ENCODE results near the gene TRIO. TPM values are rescaled to one million over a fixed set of nuclear protein-coding genes. Genes with fewer than 3 reads are reported as not detected.

The TRIO gene
- total RNA-seq, 1 experiment from 2014 or later = 68.4 TPM

DNA sequence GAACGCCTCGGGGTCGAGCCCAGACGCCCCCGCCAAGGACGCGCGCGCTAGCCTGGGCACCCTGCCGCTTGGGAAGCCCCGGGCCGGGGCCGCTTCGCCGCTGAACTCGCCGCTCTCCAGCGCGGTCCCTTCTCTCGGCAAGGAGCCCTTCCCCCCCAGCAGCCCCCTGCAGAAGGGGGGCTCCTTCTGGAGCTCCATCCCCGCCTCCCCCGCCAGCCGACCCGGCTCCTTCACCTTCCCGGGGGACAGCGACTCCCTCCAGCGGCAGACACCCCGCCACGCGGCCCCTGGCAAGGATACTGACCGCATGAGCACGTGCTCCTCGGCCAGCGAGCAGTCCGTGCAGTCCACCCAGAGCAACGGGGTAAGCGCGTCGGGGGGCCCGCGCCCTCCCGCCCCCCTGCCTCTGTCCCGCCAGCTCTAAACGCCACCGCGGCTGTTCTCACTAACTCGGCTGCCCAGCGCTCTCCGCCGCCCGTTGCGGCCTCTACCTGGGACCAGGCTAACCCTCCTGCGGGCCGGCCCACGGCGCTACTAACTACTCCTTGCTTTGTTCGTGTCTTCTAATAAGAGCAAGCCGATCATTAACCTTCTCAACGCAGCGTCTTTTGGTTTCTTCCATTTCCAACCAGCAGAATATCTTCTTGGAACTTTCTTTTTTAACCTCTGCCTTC, 344.9 kb downstream of the TRIO start (continued):
- TF ChIP-seq JUND (IDR thresholded peaks at IDR 0.05) (no peak), YY1 (IDR thresholded peaks at IDR 0.05; ENCODE audit: extremely low read depth, insufficient replicate concordance, low read depth, low read length) (no peak), CEBPB (IDR thresholded peaks at IDR 0.05; ENCODE audit: low read depth) (no peak), EZH2phosphoT487 (IDR thresholded peaks at IDR 0.05; ENCODE audit: borderline replicate concordance) (no peak), CBX3 (IDR thresholded peaks at IDR 0.05; ENCODE audit: low read depth) (no peak), RAD21 (IDR thresholded peaks at IDR 0.05; ENCODE audit: low read depth) (no peak), EGR1 (IDR thresholded peaks at IDR 0.05; ENCODE audit: low read depth) (no peak), POLR2AphosphoS5 (IDR thresholded peaks at IDR 0.05; ENCODE audit: low read depth, low read length) (no peak)
- TF ChIP-seq, protein P1, sequence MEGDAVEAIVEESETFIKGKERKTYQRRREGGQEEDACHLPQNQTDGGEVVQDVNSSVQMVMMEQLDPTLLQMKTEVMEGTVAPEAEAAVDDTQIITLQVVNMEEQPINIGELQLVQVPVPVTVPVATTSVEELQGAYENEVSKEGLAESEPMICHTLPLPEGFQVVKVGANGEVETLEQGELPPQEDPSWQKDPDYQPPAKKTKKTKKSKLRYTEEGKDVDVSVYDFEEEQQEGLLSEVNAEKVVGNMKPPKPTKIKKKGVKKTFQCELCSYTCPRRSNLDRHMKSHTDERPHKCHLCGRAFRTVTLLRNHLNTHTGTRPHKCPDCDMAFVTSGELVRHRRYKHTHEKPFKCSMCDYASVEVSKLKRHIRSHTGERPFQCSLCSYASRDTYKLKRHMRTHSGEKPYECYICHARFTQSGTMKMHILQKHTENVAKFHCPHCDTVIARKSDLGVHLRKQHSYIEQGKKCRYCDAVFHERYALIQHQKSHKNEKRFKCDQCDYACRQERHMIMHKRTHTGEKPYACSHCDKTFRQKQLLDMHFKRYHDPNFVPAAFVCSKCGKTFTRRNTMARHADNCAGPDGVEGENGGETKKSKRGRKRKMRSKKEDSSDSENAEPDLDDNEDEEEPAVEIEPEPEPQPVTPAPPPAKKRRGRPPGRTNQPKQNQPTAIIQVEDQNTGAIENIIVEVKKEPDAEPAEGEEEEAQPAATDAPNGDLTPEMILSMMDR (IDR thresholded peaks at IDR 0.05 in 2 of 3, conservative IDR thresholded peaks at IDR 0.05 in 1 of 3; ENCODE audit: borderline replicate concordance in 1 of 3, insufficient read depth in 1 of 3, low read depth in 2 of 3, low read length in 2 of 3) = no peak

DNA sequence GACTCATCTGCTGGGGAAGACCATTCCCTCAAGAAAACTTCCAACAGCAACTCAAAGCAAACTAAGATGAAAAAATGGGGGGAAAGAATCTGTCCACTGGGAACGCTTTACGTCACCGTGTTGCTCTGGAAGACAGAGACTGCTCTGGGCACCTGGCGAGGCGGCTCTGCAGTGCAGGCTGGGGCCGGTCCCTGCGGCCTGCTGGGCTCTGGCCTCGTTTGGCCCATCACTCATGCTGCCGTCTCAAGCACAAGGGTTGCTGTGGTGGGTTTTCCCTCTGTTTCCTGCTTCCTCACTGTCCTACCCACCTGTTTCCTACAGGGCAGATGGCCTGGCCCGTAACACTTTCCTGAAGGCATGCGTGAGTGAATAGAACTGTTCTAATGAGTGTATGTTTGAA, 345.6 kb downstream of the TRIO start:
- Histone ChIP-seq H3K4me1 (ENCODE audit: control insufficient read depth in 1 of 2, insufficient read depth in 2 of 2, low read length in 2 of 2) (no peaks in the 10 kb centered on the region), H3K36me3 (ENCODE audit: control insufficient read depth in 1 of 2, insufficient read depth in 2 of 2, low read length in 2 of 2) (peaks cover 7 to 21% of the 10 kb centered on the region in 2 experiments; a peak in 3 of 4 replicates), H3K9me3 (ENCODE audit: control insufficient read depth in 1 of 2, insufficient read depth in 1 of 2, low read depth in 1 of 2, low read length in 2 of 2) (no peaks in the 10 kb centered on the region), H3K79me2 (ENCODE audit: insufficient read depth, low read length) (no peaks in the 10 kb centered on the region), H3K27ac (ENCODE audit: low read depth, low read length) (no peak overlapping the region), H4K20me1 (ENCODE audit: insufficient read depth) (no peaks in the 10 kb centered on the region), H3K9me2 (ENCODE audit: insufficient read depth) (no peaks in the 10 kb centered on the region), H3K9ac (ENCODE audit: low read length) (no peak overlapping the region), H3K4me2 (ENCODE audit: low read length) (no peak overlapping the region), H3K4me3 (replicated peaks in 1 of 2; ENCODE audit: low read depth in 1 of 2, low read length in 2 of 2) (no peak overlapping the region), H2AFZ (ENCODE audit: low read depth, low read length, poor library complexity, severe bottlenecking) (no peak overlapping the region), H3K27me3 (ENCODE audit: insufficient read depth, low read length) (no peaks in the 10 kb centered on the region)
- ChIA-PET CTCF (interaction anchor here (1.2 kb wide), 1 partner anchor 160 kb away, joined by 3 read pairs; no protein-coding TSS in a partner anchor), POLR2A (no interaction called here), RAD21 (ENCODE audit: low non-redundant PET in 1 of 2, low total read pairs in 2 of 2, uncharacterized antibody in 2 of 2, unreplicated experiment in 2 of 2) (no interaction called here)
- DNase-seq (ENCODE audit: low read depth, low spot score) (no peak), ATAC-seq (no peak)
- intact Hi-C loops (cut with micrococcal nuclease) = no loop called here
- BruUV-seq (replicated peaks) = no TSS peak
- TF ChIP-seq, protein P2, sequence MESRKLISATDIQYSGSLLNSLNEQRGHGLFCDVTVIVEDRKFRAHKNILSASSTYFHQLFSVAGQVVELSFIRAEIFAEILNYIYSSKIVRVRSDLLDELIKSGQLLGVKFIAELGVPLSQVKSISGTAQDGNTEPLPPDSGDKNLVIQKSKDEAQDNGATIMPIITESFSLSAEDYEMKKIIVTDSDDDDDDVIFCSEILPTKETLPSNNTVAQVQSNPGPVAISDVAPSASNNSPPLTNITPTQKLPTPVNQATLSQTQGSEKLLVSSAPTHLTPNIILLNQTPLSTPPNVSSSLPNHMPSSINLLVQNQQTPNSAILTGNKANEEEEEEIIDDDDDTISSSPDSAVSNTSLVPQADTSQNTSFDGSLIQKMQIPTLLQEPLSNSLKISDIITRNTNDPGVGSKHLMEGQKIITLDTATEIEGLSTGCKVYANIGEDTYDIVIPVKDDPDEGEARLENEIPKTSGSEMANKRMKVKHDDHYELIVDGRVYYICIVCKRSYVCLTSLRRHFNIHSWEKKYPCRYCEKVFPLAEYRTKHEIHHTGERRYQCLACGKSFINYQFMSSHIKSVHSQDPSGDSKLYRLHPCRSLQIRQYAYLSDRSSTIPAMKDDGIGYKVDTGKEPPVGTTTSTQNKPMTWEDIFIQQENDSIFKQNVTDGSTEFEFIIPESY (IDR thresholded peaks at IDR 0.05; ENCODE audit: extremely low read depth, insufficient replicate concordance, low read length) = no peak
- TF ChIP-seq, protein P3, sequence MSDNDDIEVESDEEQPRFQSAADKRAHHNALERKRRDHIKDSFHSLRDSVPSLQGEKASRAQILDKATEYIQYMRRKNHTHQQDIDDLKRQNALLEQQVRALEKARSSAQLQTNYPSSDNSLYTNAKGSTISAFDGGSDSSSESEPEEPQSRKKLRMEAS (IDR thresholded peaks at IDR 0.05) = no peak
- no peak for TF ChIP-seq SIN3A (IDR thresholded peaks at IDR 0.05; ENCODE audit: low read depth)
- no peak for TF ChIP-seq EGR1 (IDR thresholded peaks at IDR 0.05; ENCODE audit: low read depth)
- TF ChIP-seq POLR2A (IDR thresholded peaks at IDR 0.05; ENCODE audit: borderline replicate concordance, extremely low read depth, insufficient read depth, insufficient read length) = no peak
- TF ChIP-seq ZNF274 (IDR thresholded peaks at IDR 0.05; ENCODE audit: low read depth, low read length) = no peak
- TF ChIP-seq, protein P4, sequence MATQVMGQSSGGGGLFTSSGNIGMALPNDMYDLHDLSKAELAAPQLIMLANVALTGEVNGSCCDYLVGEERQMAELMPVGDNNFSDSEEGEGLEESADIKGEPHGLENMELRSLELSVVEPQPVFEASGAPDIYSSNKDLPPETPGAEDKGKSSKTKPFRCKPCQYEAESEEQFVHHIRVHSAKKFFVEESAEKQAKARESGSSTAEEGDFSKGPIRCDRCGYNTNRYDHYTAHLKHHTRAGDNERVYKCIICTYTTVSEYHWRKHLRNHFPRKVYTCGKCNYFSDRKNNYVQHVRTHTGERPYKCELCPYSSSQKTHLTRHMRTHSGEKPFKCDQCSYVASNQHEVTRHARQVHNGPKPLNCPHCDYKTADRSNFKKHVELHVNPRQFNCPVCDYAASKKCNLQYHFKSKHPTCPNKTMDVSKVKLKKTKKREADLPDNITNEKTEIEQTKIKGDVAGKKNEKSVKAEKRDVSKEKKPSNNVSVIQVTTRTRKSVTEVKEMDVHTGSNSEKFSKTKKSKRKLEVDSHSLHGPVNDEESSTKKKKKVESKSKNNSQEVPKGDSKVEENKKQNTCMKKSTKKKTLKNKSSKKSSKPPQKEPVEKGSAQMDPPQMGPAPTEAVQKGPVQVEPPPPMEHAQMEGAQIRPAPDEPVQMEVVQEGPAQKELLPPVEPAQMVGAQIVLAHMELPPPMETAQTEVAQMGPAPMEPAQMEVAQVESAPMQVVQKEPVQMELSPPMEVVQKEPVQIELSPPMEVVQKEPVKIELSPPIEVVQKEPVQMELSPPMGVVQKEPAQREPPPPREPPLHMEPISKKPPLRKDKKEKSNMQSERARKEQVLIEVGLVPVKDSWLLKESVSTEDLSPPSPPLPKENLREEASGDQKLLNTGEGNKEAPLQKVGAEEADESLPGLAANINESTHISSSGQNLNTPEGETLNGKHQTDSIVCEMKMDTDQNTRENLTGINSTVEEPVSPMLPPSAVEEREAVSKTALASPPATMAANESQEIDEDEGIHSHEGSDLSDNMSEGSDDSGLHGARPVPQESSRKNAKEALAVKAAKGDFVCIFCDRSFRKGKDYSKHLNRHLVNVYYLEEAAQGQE (IDR thresholded peaks at IDR 0.05; ENCODE audit: low read depth) = no peak
- no peak for TF ChIP-seq EZH2phosphoT487 (IDR thresholded peaks at IDR 0.05; ENCODE audit: borderline replicate concordance)
- no peak for TF ChIP-seq EZH2 (IDR thresholded peaks at IDR 0.05)
- no peak for TF ChIP-seq FOSL1 (IDR thresholded peaks at IDR 0.05; ENCODE audit: low read depth)
- no peak for TF ChIP-seq ELF1 (IDR thresholded peaks at IDR 0.05; ENCODE audit: borderline replicate concordance, low read depth)

All from HCT116 (cell line).